Measurements from ENCODE around the gene PTP4A1. TPM values are rescaled to one million over a fixed set of nuclear protein-coding genes. Genes with fewer than 3 reads are reported as not detected.

Gene PTP4A1
- total and polyA plus RNA-seq, 2 of the 13 experiments (the other 11 are each of a cell fraction or from before 2014, with no cell fraction given), result 141 to 376 TPM

DNA sequence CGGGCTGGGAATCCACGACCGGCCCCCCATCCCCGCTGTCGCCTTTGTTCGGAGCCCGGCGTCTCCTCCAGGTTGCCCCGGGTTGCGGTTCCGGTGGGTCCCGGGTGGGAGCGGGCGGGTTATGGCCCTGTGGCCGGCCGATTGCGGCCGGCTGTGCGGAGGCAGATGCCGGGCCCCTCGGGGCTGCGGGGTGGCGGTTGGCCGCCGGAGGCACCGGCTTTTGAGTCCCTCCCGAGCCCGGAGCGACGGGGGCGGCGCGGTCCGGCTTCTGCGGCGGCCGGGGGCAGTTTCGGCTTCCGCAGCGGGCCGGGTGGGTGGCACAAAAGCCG lies 431 bp downstream of the PTP4A1 start (continued):
- peak; percentile 73; the same call in 1 of the 2 replicates for TF ChIP-seq SNAI1 (CRISPR knock-in tag; IDR thresholded peaks at IDR 0.05; ENCODE audit: borderline replicate concordance)
- no peak for TF ChIP-seq PBX2 (CRISPR knock-in tag; IDR thresholded peaks at IDR 0.05)
- TF ChIP-seq SIX4 (CRISPR knock-in tag; IDR thresholded peaks at IDR 0.05), result no peak
- TF ChIP-seq ELF3 (CRISPR knock-in tag; IDR thresholded peaks at IDR 0.05), result no peak
- TF ChIP-seq ZNF468 (CRISPR knock-in tag; IDR thresholded peaks at IDR 0.05), result peak; percentile 3; the same call in 1 of the 2 replicates
- TF ChIP-seq, protein P1, sequence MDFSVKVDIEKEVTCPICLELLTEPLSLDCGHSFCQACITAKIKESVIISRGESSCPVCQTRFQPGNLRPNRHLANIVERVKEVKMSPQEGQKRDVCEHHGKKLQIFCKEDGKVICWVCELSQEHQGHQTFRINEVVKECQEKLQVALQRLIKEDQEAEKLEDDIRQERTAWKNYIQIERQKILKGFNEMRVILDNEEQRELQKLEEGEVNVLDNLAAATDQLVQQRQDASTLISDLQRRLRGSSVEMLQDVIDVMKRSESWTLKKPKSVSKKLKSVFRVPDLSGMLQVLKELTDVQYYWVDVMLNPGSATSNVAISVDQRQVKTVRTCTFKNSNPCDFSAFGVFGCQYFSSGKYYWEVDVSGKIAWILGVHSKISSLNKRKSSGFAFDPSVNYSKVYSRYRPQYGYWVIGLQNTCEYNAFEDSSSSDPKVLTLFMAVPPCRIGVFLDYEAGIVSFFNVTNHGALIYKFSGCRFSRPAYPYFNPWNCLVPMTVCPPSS (IDR thresholded peaks at IDR 0.05), result no peak
- TF ChIP-seq ZNF33A (CRISPR knock-in tag; IDR thresholded peaks at IDR 0.05; ENCODE audit: borderline replicate concordance), result no peak
- no peak for TF ChIP-seq ZNF746 (CRISPR knock-in tag; IDR thresholded peaks at IDR 0.05)
- TF ChIP-seq, protein P2, sequence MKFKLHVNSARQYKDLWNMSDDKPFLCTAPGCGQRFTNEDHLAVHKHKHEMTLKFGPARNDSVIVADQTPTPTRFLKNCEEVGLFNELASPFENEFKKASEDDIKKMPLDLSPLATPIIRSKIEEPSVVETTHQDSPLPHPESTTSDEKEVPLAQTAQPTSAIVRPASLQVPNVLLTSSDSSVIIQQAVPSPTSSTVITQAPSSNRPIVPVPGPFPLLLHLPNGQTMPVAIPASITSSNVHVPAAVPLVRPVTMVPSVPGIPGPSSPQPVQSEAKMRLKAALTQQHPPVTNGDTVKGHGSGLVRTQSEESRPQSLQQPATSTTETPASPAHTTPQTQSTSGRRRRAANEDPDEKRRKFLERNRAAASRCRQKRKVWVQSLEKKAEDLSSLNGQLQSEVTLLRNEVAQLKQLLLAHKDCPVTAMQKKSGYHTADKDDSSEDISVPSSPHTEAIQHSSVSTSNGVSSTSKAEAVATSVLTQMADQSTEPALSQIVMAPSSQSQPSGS (CRISPR knock-in tag; IDR thresholded peaks at IDR 0.05), result no peak
- TF ChIP-seq ZSCAN31 (CRISPR knock-in tag; IDR thresholded peaks at IDR 0.05; ENCODE audit: low read depth), result peak; percentile 8; the same call in 1 of the 2 replicates
- TF ChIP-seq GATAD1 (CRISPR knock-in tag; IDR thresholded peaks at IDR 0.05), result no peak
- TF ChIP-seq BCL6 (CRISPR knock-in tag; IDR thresholded peaks at IDR 0.05), result no peak
- TF ChIP-seq ZNF615 (CRISPR knock-in tag; IDR thresholded peaks at IDR 0.05; ENCODE audit: borderline replicate concordance), result no peak; the same call in 1 of the 2 replicates
- TF ChIP-seq ETS1 (CRISPR knock-in tag; IDR thresholded peaks at IDR 0.05), result 0 out of 2 replicates have a peak, but pooled peaks have one; percentile 31
- peak; percentile 4; the same call in 1 of the 2 replicates for TF ChIP-seq TGIF2 (CRISPR knock-in tag; IDR thresholded peaks at IDR 0.05)
- TF ChIP-seq FOXC1 (CRISPR knock-in tag; IDR thresholded peaks at IDR 0.05; ENCODE audit: borderline replicate concordance), result no peak
- peak; percentile 84; the same call in 1 of the 2 replicates for TF ChIP-seq GLI4 (CRISPR knock-in tag; IDR thresholded peaks at IDR 0.05; ENCODE audit: borderline replicate concordance)
- TF ChIP-seq SUZ12 (IDR thresholded peaks at IDR 0.05; ENCODE audit: low read depth, low read length), result no peak
- TF ChIP-seq ZMYM2 (CRISPR knock-in tag; IDR thresholded peaks at IDR 0.05), result no peak
- TF ChIP-seq ZNF253 (CRISPR knock-in tag; IDR thresholded peaks at IDR 0.05; ENCODE audit: borderline replicate concordance), result no peak
- TF ChIP-seq ZNF136 (CRISPR knock-in tag; IDR thresholded peaks at IDR 0.05; ENCODE audit: low read depth), result 0 out of 2 replicates have a peak, but pooled peaks have one; percentile 27
- peak; percentile 38 for TF ChIP-seq PHF5A (CRISPR knock-in tag; IDR thresholded peaks at IDR 0.05; ENCODE audit: low read depth, unreplicated experiment)
- TF ChIP-seq MED8 (CRISPR knock-in tag; IDR thresholded peaks at IDR 0.05; ENCODE audit: insufficient replicate concordance), result peak; percentile 49
- 0 out of 2 replicates have a peak, but pooled peaks have one; percentile 0 for TF ChIP-seq ZNF672 (CRISPR knock-in tag; IDR thresholded peaks at IDR 0.05)
- no peak for TF ChIP-seq RORA (CRISPR knock-in tag; IDR thresholded peaks at IDR 0.05)
- TF ChIP-seq, protein P3, sequence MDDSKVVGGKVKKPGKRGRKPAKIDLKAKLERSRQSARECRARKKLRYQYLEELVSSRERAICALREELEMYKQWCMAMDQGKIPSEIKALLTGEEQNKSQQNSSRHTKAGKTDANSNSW (CRISPR knock-in tag; IDR thresholded peaks at IDR 0.05; ENCODE audit: borderline replicate concordance), result peak; percentile 40; the same call in 1 of the 2 replicates
- no peak for TF ChIP-seq ZNF569 (CRISPR knock-in tag; IDR thresholded peaks at IDR 0.05; ENCODE audit: borderline replicate concordance)
